GM23248 (cell line): ENCODE measurements around the gene CD63. TPM values are rescaled to one million over a fixed set of nuclear protein-coding genes. Genes with fewer than 3 reads are reported as not detected.
A peak's percentile ranks its signal among the peaks of the same experiment; 100 is the strongest.

ENCODE experiments used
- DNase-seq: peaks from one replicate; pipeline ENCODE4 v3.0.0-alpha.2; 2015
- H2AFZ ChIP-seq: fragments of 200-600 bp; sonication (generic); 2 replicates; pipeline ENCODE4 v1.6.1; 2016; ENCODE audit warnings: antibody characterized with exemption
- H3F3A ChIP-seq: fragments of 200-600 bp; sonication (generic); 2 replicates; pipeline ENCODE4 v1.6.1; 2016; ENCODE audit warnings: mild to moderate bottlenecking, antibody characterized with exemption, mixed run types; ENCODE audit not compliant: insufficient read depth
- H3K27ac ChIP-seq: fragments of 200-600 bp; sonication (generic); 2 replicates; pipeline ENCODE4 v1.5.1; 2016; ENCODE audit warnings: mild to moderate bottlenecking
- H3K27me3 ChIP-seq: fragments of 200-600 bp; sonication (generic); replicated peaks from 2 replicates; pipeline ENCODE4 v1.6.1; 2016; ENCODE audit warnings: mild to moderate bottlenecking; ENCODE audit not compliant: insufficient read depth
- H3K36me3 ChIP-seq: fragments of 200-600 bp; sonication (generic); 2 replicates; pipeline ENCODE4 v1.6.1; 2016; ENCODE audit warnings: low read depth, mild to moderate bottlenecking
- H3K4me1 ChIP-seq: fragments of 200-600 bp; sonication (generic); 2 replicates; pipeline ENCODE4 v1.6.1; 2016; ENCODE audit warnings: mild to moderate bottlenecking; ENCODE audit not compliant: insufficient read depth
- H3K4me2 ChIP-seq: fragments of 200-600 bp; sonication (generic); one replicate; pipeline ENCODE4 v1.6.1; 2016; ENCODE audit warnings: mild to moderate bottlenecking; ENCODE audit not compliant: unreplicated experiment
- H3K4me3 ChIP-seq: fragments of 200-600 bp; sonication (generic); 2 replicates; pipeline ENCODE4 v1.5.1; 2016; ENCODE audit warnings: mild to moderate bottlenecking
- H3K79me2 ChIP-seq: fragments of 200-600 bp; sonication (generic); 2 replicates; pipeline ENCODE4 v1.6.1; 2016; ENCODE audit warnings: mild to moderate bottlenecking; ENCODE audit not compliant: insufficient read depth
- H3K9ac ChIP-seq: fragments of 200-600 bp; sonication (generic); 2 replicates; pipeline ENCODE4 v1.6.1; 2016; ENCODE audit warnings: mild to moderate bottlenecking
- H3K9me2 ChIP-seq: fragments of 200-600 bp; sonication (generic); 2 replicates; pipeline ENCODE4 v1.6.1; 2016; ENCODE audit warnings: mixed run types, mild to moderate bottlenecking, moderate library complexity; ENCODE audit not compliant: insufficient read depth
- H3K9me3 ChIP-seq: fragments of 200-600 bp; sonication (generic); one replicate; pipeline ENCODE4 v1.6.1; 2017; ENCODE audit warnings: low read depth
- H4K20me1 ChIP-seq: fragments of 200-600 bp; sonication (generic); 2 replicates; pipeline ENCODE4 v1.6.0; 2016; ENCODE audit not compliant: insufficient read depth
- EZH2 ChIP-seq: fragments of 200-600 bp; sonication (generic); IDR thresholded peaks from 2 replicates; pipeline ENCODE4 v1.6.1; 2018; ENCODE audit warnings: antibody characterized with exemption, mild to moderate bottlenecking; ENCODE audit not compliant: insufficient read depth, poor library complexity, severe bottlenecking
- EZH2phosphoT487 ChIP-seq: fragments of 200-600 bp; sonication (generic); IDR thresholded peaks from 2 replicates; pipeline ENCODE4 v1.6.1; 2018; ENCODE audit warnings: antibody characterized with exemption, moderate library complexity, mild to moderate bottlenecking, low read depth; ENCODE audit not compliant: insufficient read depth
- WGBS, 2 experiments: methylation state at CpG; one replicate each; pipeline ENCODE4 v1.1.6; 2015 to 2017; ENCODE audit warnings: low lambda C conversion rate in 2 of 2, low coverage in 1 of 2; ENCODE audit errors: missing lambda C conversion rate in 2 of 2; 5-methylcytosine and 5-hydroxymethylcytosine counted together
- in situ Hi-C: fragments of 300-500 bp; cut with MboI; formaldehyde crosslinking; loops from 2 replicates; pipeline ENCODE4 v1.15.0; 2020
- polyA plus RNA-seq: library from polyadenylated mRNA; unstranded; fragments of >200 nt; fragmentation: Nextera tagmentation; extraction: Ambion mirVana; gene quantifications from 2 replicates; pipeline ENCODE4 v1.2.1, GENCODE V29; 2016
- total RNA-seq: library from RNA; depleted of rRNA; stranded (reverse); fragments of >200 nt; shearing (Covaris generic); gene quantifications from 2 replicates; pipeline ENCODE4 v1.2.3, GENCODE V29; 2014

The CD63 gene
- total and polyA plus RNA-seq, 2 experiments from 2014 or later: 1,535 to 3,562 TPM

GRCh38 chr12:55737581-55738122 is 8.8 kb upstream of the CD63 start:
- H3K27me3 ChIP-seq: no peaks in the 10 kb centered on the region
- H3K9ac ChIP-seq: peak overlapping the region; percentile 83
- no peaks in the 10 kb centered on the region for H4K20me1 ChIP-seq
- H3K4me2 ChIP-seq: peak overlapping the region; percentile 100
- H3K79me2 ChIP-seq: peaks cover under 1% of the 10 kb centered on the region; the same call in 1 of the 2 replicates
- H3K4me3 ChIP-seq: peak overlapping the region; percentile 98
- DNase-seq: peak; percentile 34
- no peaks in the 10 kb centered on the region for H3K36me3 ChIP-seq
- peaks cover 3% of the 10 kb centered on the region; the same call in 1 of the 2 replicates for H3F3A ChIP-seq
- H3K9me2 ChIP-seq: no peaks in the 10 kb centered on the region
- H2AFZ ChIP-seq: peak overlapping the region; percentile 100
- no peaks in the 10 kb centered on the region for H3K9me3 ChIP-seq
- in situ Hi-C loops: no loop called here
- TF ChIP-seq EZH2phosphoT487 (no peak), EZH2 (no peak)
- peaks cover 10% of the 10 kb centered on the region; the same call in 1 of the 2 replicates for H3K4me1 ChIP-seq
- H3K27ac ChIP-seq: peak overlapping the region; percentile 56; the same call in 1 of the 2 replicates
- 0 to 2% methylated on average over 4 of the region's 4 CpGs for WGBS, 2 experiments

GRCh38 chr12:55736780-55737580 is 8.2 kb upstream of the CD63 start:
- no peaks in the 10 kb centered on the region for H3K9me3 ChIP-seq
- no peak overlapping the region for H3K27ac ChIP-seq
- peaks cover 3% of the 10 kb centered on the region; the same call in 1 of the 2 replicates for H3F3A ChIP-seq
- peak overlapping the region; percentile 100 for H2AFZ ChIP-seq
- no peaks in the 10 kb centered on the region for H3K27me3 ChIP-seq
- no peak for TF ChIP-seq EZH2phosphoT487
- TF ChIP-seq EZH2: no peak
- no peaks in the 10 kb centered on the region for H4K20me1 ChIP-seq
- H3K79me2 ChIP-seq: peaks cover 7% of the 10 kb centered on the region
- no peak overlapping the region for H3K9ac ChIP-seq
- in situ Hi-C loops: no loop called here
- no peak overlapping the region for H3K4me3 ChIP-seq
- H3K4me1 ChIP-seq: peaks cover 7% of the 10 kb centered on the region; the same call in 1 of the 2 replicates
- no peaks in the 10 kb centered on the region for H3K36me3 ChIP-seq
- no peak overlapping the region for H3K4me2 ChIP-seq
- WGBS, 2 experiments: 19 to 21% methylated on average over 6 of the region's 6 CpGs
- H3K9me2 ChIP-seq: no peaks in the 10 kb centered on the region
- DNase-seq: peak; percentile 84

- 53 to 58% methylated on average over 3 of the region's 3 CpGs for WGBS, 2 experiments
- no peak overlapping the region for H3K4me3 ChIP-seq
- TF ChIP-seq EZH2 (no peak), EZH2phosphoT487 (no peak)
- no peaks in the 10 kb centered on the region for H3K36me3 ChIP-seq
- no peaks in the 10 kb centered on the region for H3K9me3 ChIP-seq
- in situ Hi-C loops: no loop called here
- H3K9me2 ChIP-seq: no peaks in the 10 kb centered on the region
- no peak overlapping the region for H2AFZ ChIP-seq
- H3K4me2 ChIP-seq: no peak overlapping the region
- peaks cover 3% of the 10 kb centered on the region; the same call in 1 of the 2 replicates for H3F3A ChIP-seq
- H3K27ac ChIP-seq: no peak overlapping the region
- no peak overlapping the region for H3K9ac ChIP-seq
- H3K27me3 ChIP-seq: no peaks in the 10 kb centered on the region
- H3K4me1 ChIP-seq: peaks cover 7% of the 10 kb centered on the region; the same call in 1 of the 2 replicates
- no peaks in the 10 kb centered on the region for H4K20me1 ChIP-seq
- DNase-seq: no peak
- peaks cover 16% of the 10 kb centered on the region for H3K79me2 ChIP-seq
Observed at GRCh38 chr12:55736076-55736475, 7.3 kb upstream of the CD63 start.

GRCh38 chr12:55734595-55734994 is 5.8 kb upstream of the CD63 start:
- TF ChIP-seq EZH2phosphoT487 (no peak), EZH2 (no peak)

More at GRCh38 chr12:55734595-55734994, 5.8 kb upstream of the CD63 start:
- Histone ChIP-seq H3F3A (peaks cover 18% of the 10 kb centered on the region), H3K4me2 (no peak overlapping the region), H4K20me1 (no peaks in the 10 kb centered on the region), H2AFZ (no peak overlapping the region), H3K27me3 (no peaks in the 10 kb centered on the region), H3K79me2 (peaks cover 26% of the 10 kb centered on the region), H3K4me1 (peaks cover 16% of the 10 kb centered on the region), H3K9me3 (no peaks in the 10 kb centered on the region), H3K9ac (no peak overlapping the region), H3K36me3 (no peaks in the 10 kb centered on the region), H3K9me2 (no peaks in the 10 kb centered on the region), H3K4me3 (no peak overlapping the region), H3K27ac (no peak overlapping the region)
- in situ Hi-C loops: no loop called here
- 85% methylated on average over 3 of the region's 3 CpGs for WGBS, 2 experiments
- no peak for DNase-seq
